HS-27A (cell line): ENCODE data around the gene ARMC5.
A peak's percentile ranks its signal among the peaks of the same experiment; 100 is the strongest.
"Not testable (repeated sequence)": the region's sequence is repeated elsewhere in the genome, so short reads cannot be mapped to it uniquely, and the experiment has no call there.

Source experiments
- DNase-seq: peaks from one replicate; pipeline ENCODE4 v3.0.0-alpha.2; 2012; ENCODE audit warnings: low read depth, missing footprints

The ARMC5 gene

GRCh38 chr16:31501226-31501965, 42.1 kb downstream of the ARMC5 start:
- DNase-seq: no peak

DNA sequence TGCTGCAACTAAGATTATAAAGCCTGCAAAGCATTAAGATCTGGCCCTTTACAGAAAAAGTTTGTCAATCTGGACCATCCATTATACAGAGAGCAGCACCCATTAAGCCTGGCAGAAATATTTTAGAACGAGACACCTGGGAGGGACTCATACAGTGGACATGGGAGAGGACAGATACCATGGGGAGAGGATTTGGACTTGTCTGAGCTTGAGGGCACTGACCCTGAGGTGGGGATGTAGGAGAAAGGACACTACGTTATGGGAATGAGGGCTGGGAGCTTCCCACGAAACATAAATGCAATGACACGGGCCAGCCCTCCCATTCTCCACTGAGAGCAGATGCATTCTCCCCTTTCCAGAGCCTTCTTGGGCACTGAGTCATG, 42.7 kb downstream of the ARMC5 start:
- DNase-seq: no peak

GRCh38 chr16:31502981-31503380, 43.7 kb downstream of the ARMC5 start:
- no peak for DNase-seq

GRCh38 chr16:31503555-31503954, 44.3 kb downstream of the ARMC5 start:
- not testable (repeated sequence) for DNase-seq

DNA sequence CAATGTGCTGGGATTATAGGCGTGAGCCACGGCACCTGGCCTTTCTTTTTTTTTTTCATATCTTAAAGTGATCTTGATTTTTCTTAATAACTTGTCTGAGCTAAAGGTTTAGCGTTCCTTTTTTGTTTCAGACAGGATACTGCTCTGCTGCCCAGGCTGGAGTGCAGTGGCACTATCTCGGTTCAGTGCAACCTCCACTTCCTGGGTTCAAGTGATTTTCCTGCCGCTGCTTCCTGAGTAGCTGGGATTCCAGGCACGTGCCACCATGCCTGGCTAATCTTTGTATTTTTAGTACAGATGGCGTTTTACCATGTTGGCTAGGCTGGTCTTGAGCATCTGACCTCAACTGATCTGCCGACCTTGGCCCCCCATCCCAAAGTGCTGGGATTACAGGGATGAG, 44.9 kb downstream of the ARMC5 start:
- DNase-seq: no peak

- no peak for DNase-seq
These were observed 46.2 kb downstream of the ARMC5 start for GRCh38 chr16:31505483-31505882.

DNA sequence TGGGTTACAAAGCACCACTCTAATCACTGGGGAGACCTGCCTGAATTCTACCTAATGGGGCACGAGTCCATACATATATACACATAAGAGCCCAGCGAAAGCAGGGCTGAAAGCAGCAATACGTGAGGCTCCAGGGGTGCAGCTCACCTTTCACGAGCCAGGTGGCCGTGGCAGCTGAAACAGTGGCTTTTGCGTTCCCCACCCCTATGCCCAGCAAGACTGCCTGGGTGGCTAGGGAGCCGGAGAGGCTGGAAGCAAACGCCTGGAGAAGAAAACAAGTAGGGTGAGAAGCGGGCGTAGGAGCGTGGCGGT, 48.3 kb downstream of the ARMC5 start:
- DNase-seq: no peak

DNA sequence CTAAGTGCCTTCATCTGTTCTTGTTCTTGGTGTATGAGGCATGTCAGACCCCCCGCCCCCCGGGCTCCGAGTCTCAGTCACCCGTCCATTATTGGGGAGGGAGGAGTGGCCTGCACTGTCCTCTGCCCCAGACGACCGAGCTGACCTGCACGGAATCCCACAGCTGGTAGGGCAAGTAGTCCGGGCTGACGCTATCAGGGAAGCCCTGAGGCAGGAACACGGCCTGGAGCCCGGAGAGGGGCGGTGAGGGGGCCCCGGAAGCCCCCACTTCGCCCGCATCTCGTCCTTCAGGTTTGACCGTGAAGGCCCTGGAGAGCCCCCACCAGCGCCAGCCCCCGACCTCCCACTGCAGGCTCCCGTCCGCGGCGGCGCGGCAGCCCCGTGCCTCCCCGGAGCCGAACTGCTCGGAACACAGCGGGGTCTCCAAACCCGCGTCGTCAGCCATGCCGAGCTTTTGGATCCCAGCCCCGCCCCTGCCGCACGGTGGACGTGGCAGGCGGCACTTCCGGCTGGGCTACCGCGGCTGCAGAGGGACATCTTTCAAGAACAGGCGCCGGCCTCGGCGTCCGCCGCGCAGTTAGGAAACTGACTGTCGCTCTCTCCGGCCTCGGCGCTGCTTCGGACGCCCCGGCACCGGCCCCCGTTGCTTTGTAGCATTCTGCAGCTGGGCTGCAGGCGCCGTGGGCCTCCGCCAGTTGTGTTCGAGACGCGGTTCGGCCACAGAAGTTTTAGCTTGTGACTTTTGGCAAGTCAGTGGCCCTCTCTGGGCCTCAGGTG, 48.8 kb downstream of the ARMC5 start, which contains the start of gene RUSF1:
Gene RUSF1, minus strand, starts transcription at position 463 of the 777 bp plus-strand sequence. Its CDS starts 18 bp downstream, at position 445.
- DNase-seq: peak; percentile 56

GRCh38 chr16:31508706-31509195, 49.5 kb downstream of the ARMC5 start:
- no peak for DNase-seq

DNA sequence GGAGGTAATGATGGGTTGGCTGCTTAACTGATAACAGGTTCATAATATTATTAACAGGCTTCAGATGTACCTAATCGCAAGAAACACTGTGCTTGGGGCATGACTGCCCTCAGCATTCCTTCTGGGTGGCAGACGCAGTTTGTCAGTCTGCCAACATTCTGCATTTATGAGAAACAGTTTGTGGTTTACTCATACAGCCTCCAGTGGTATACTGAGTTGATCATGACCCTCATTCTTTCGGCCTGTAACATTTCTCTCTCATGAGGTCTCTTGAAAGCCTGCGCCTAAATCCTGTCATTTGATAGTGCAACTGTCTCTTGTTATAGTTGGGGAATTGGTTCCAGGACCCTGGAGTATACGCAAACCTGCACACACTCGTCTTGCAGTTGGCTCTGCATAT, 53.8 kb downstream of the ARMC5 start:
- peak; percentile 68 for DNase-seq

GRCh38 chr16:31513884-31514283, 54.6 kb downstream of the ARMC5 start:
- no peak for DNase-seq
